ENCODE results near the gene AGL.

AGL gene

GRCh38 chr1:99906535-99906934 is 56.4 kb downstream of the AGL start:
- H3K4me3 ChIP-seq (ENCODE audit: low read length) = no peak overlapping the region
- no peaks in the 10 kb centered on the region for H3K9me3 ChIP-seq (replicated peaks; ENCODE audit: insufficient read depth, low read length)
- H3F3A ChIP-seq (ENCODE audit: insufficient read depth, low read length) = no peaks in the 10 kb centered on the region
- H3K4me1 ChIP-seq (ENCODE audit: low read length) = no peaks in the 10 kb centered on the region
- no peaks in the 10 kb centered on the region for H3K27me3 ChIP-seq (replicated peaks; ENCODE audit: insufficient read depth, low read length)
- no peak overlapping the region for H3K27ac ChIP-seq (ENCODE audit: low read length)
- H3K36me3 ChIP-seq (replicated peaks; ENCODE audit: insufficient read depth, low read length) = no peaks in the 10 kb centered on the region
- H3K4me2 ChIP-seq (ENCODE audit: low read depth, low read length) = no peak overlapping the region
- no peak for DNase-seq
- no peaks in the 10 kb centered on the region for H3K79me2 ChIP-seq (ENCODE audit: low read length)
- TF ChIP-seq CTCF (IDR thresholded peaks at IDR 0.05; ENCODE audit: low read length) (no peak), EZH2 (optimal IDR thresholded peaks at IDR 0.05; ENCODE audit: low read depth, low read length) (no peak), EZH2phosphoT487 (IDR thresholded peaks at IDR 0.05; ENCODE audit: low read length) (no peak)
- no peaks in the 10 kb centered on the region for H3K9me2 ChIP-seq (replicated peaks; ENCODE audit: insufficient read depth, low read length)
- H2AFZ ChIP-seq (ENCODE audit: low read length) = no peak overlapping the region
- H3K9ac ChIP-seq (ENCODE audit: low read length) = no peak overlapping the region
- H4K20me1 ChIP-seq (ENCODE audit: insufficient read depth, low read length) = no peaks in the 10 kb centered on the region

- DNase-seq = no peak
- Histone ChIP-seq H3K4me2 (ENCODE audit: low read depth, low read length) (no peak overlapping the region), H3K27ac (ENCODE audit: low read length) (no peak overlapping the region), H3K4me1 (ENCODE audit: low read length) (no peaks in the 10 kb centered on the region), H3K79me2 (ENCODE audit: low read length) (no peaks in the 10 kb centered on the region), H3K9ac (ENCODE audit: low read length) (no peak overlapping the region), H3K36me3 (replicated peaks; ENCODE audit: insufficient read depth, low read length) (no peaks in the 10 kb centered on the region), H3K4me3 (ENCODE audit: low read length) (no peak overlapping the region), H3F3A (ENCODE audit: insufficient read depth, low read length) (no peaks in the 10 kb centered on the region), H3K9me2 (replicated peaks; ENCODE audit: insufficient read depth, low read length) (no peaks in the 10 kb centered on the region), H4K20me1 (ENCODE audit: insufficient read depth, low read length) (no peaks in the 10 kb centered on the region), H3K27me3 (replicated peaks; ENCODE audit: insufficient read depth, low read length) (no peaks in the 10 kb centered on the region), H2AFZ (ENCODE audit: low read length) (no peak overlapping the region), H3K9me3 (replicated peaks; ENCODE audit: insufficient read depth, low read length) (no peaks in the 10 kb centered on the region)
- TF ChIP-seq EZH2 (optimal IDR thresholded peaks at IDR 0.05; ENCODE audit: low read depth, low read length) = no peak
- TF ChIP-seq EZH2phosphoT487 (IDR thresholded peaks at IDR 0.05; ENCODE audit: low read length) = no peak
- no peak for TF ChIP-seq CTCF (IDR thresholded peaks at IDR 0.05; ENCODE audit: low read length)
These were observed 67.1 kb downstream of the AGL start for GRCh38 chr1:99917214-99917613.

GRCh38 chr1:99919220-99919619 is 69.1 kb downstream of the AGL start:
- H3K9me3 ChIP-seq (replicated peaks; ENCODE audit: insufficient read depth, low read length) = no peaks in the 10 kb centered on the region
- H3K4me1 ChIP-seq (ENCODE audit: low read length) = no peaks in the 10 kb centered on the region
- no peaks in the 10 kb centered on the region for H3K36me3 ChIP-seq (replicated peaks; ENCODE audit: insufficient read depth, low read length)
- no peak overlapping the region for H3K4me3 ChIP-seq (ENCODE audit: low read length)
- H4K20me1 ChIP-seq (ENCODE audit: insufficient read depth, low read length) = no peaks in the 10 kb centered on the region
- no peaks in the 10 kb centered on the region for H3K79me2 ChIP-seq (ENCODE audit: low read length)
- H3K9ac ChIP-seq (ENCODE audit: low read length) = no peak overlapping the region
- H3K27ac ChIP-seq (ENCODE audit: low read length) = no peak overlapping the region
- H3K4me2 ChIP-seq (ENCODE audit: low read depth, low read length) = no peak overlapping the region
- H3K9me2 ChIP-seq (replicated peaks; ENCODE audit: insufficient read depth, low read length) = no peaks in the 10 kb centered on the region
- TF ChIP-seq EZH2phosphoT487 (IDR thresholded peaks at IDR 0.05; ENCODE audit: low read length) (no peak), CTCF (IDR thresholded peaks at IDR 0.05; ENCODE audit: low read length) (no peak), EZH2 (optimal IDR thresholded peaks at IDR 0.05; ENCODE audit: low read depth, low read length) (no peak)
- H3K27me3 ChIP-seq (replicated peaks; ENCODE audit: insufficient read depth, low read length) = no peaks in the 10 kb centered on the region
- no peak overlapping the region for H2AFZ ChIP-seq (ENCODE audit: low read length)
- H3F3A ChIP-seq (ENCODE audit: insufficient read depth, low read length) = no peaks in the 10 kb centered on the region
- DNase-seq = no peak
